GM12878 (cell line): Measurements from ENCODE around the gene SHC1. TPM values are rescaled to one million over a fixed set of nuclear protein-coding genes. Genes with fewer than 3 reads are reported as not detected.

Experiments
- CHD4 ChIP-seq: fragments of 200-600 bp; sonication (generic); IDR thresholded peaks from 2 replicates; pipeline ENCODE4 v1.6.1; 2016; ENCODE audit warnings: mild to moderate bottlenecking
- LARP7 ChIP-seq: fragments of 450-650 bp; IDR thresholded peaks from 2 replicates; pipeline ENCODE4 v1.6.1; 2017; ENCODE audit warnings: mild to moderate bottlenecking
- RB1 ChIP-seq: fragments of 450-650 bp; formaldehyde crosslinking; IDR thresholded peaks from 2 replicates; pipeline ENCODE4 v1.6.1; 2017; ENCODE audit warnings: mild to moderate bottlenecking, borderline replicate concordance
- RELA ChIP-seq: fragments of 450-650 bp; IDR thresholded peaks from 2 replicates; pipeline ENCODE4 v1.8.0; 2014; ENCODE audit warnings: borderline replicate concordance; ENCODE audit not compliant: partially characterized antibody
- REST ChIP-seq: IDR thresholded peaks from 2 replicates; pipeline ENCODE4 v1.6.1; 2012; ENCODE audit warnings: mild to moderate bottlenecking, low read depth, low read length
- RUNX3 ChIP-seq: IDR thresholded peaks from 2 replicates; pipeline ENCODE4 v1.6.1; 2012; ENCODE audit warnings: low read length, inconsistent platforms
- SP1 ChIP-seq: IDR thresholded peaks from one replicate; pipeline ENCODE4 v1.6.1; 2011; ENCODE audit warnings: low read depth, low read length
- STAT1 ChIP-seq: fragments of 450-650 bp; conservative IDR thresholded peaks from 2 replicates; pipeline ENCODE4 v1.6.1; 2014; ENCODE audit warnings: antibody characterized with exemption, mild to moderate bottlenecking
- SUPT20H ChIP-seq: IDR thresholded peaks from 2 replicates; pipeline ENCODE4 v1.6.1; 2011; ENCODE audit warnings: low read depth, mild to moderate bottlenecking, low read length, moderate library complexity, borderline replicate concordance; ENCODE audit not compliant: control insufficient read depth
- TCF7 ChIP-seq: IDR thresholded peaks from 2 replicates; pipeline ENCODE4 v1.6.1; 2014; ENCODE audit warnings: antibody characterized with exemption, borderline replicate concordance
- USF2 ChIP-seq: IDR thresholded peaks from 2 replicates; pipeline ENCODE4 v1.6.1; 2011; ENCODE audit warnings: low read depth, low read length, improper control_type of control experiment, borderline replicate concordance
- YBX1 ChIP-seq: fragments of 450-650 bp; IDR thresholded peaks from 2 replicates; pipeline ENCODE4 v1.6.1; 2016; ENCODE audit warnings: antibody characterized with exemption
- ZNF207 ChIP-seq: fragments of 450-650 bp; IDR thresholded peaks from 2 replicates; pipeline ENCODE4 v1.6.1; 2014; ENCODE audit warnings: antibody characterized with exemption, mild to moderate bottlenecking, borderline replicate concordance
- ZNF687 ChIP-seq: fragments of 450-650 bp; IDR thresholded peaks from 2 replicates; pipeline ENCODE4 v1.6.1; 2017; ENCODE audit warnings: mild to moderate bottlenecking, moderate library complexity
- polyA plus RNA-seq, 11 experiments: library from polyadenylated mRNA; depleted of rRNA in 4 of 11; unstranded in 6 of 11; stranded (reverse) in 5 of 11; fragments of >200 nt; fragmentation: Nextera tagmentation in 4 of 11; fragmentation: Illumina TruSeq in 1 of 11; extraction: Ambion mirVana in 4 of 11; extraction: Trizol in 1 of 11; gene quantifications; 1 replicate in 1 of 11; 2 replicates in 10 of 11; pipeline versions ENCODE4 v1.2.1 to v1.2.3, GENCODE V29; 2011 to 2016; ENCODE audit warnings: inconsistent platforms in 2 of 11, missing spikeins in 2 of 11, low read depth in 1 of 11
- total RNA-seq, 4 experiments: library from RNA; depleted of rRNA in 3 of 4; stranded (reverse); fragments of >200 nt in 3 of 4; fragmentation: Illumina TruSeq in 1 of 4; extraction: Trizol in 1 of 4; gene quantifications; 2 replicates each; pipeline versions ENCODE4 v1.2.1 to v1.2.3, GENCODE V29; 2013 to 2021

Gene SHC1
- total and polyA plus RNA-seq, 10 of the 15 experiments (the other 5 are each of a cell fraction or from before 2014, with no cell fraction given), result 2.6 to 49.3 (median 25.2) TPM

GRCh38 chr1:154999571-155000410 is 29.2 kb upstream of the SHC1 start (continued):
- TF ChIP-seq USF2 (peak; percentile 2; the same call in 1 of the 2 replicates), RUNX3 (no peak), CHD4 (no peak), ZNF687 (peak; percentile 30; the same call in 1 of the 2 replicates), SP1 (peak; percentile 79), YBX1 (no peak), RELA (no peak), TCF7 (no peak), REST (no peak), LARP7 (no peak), ZNF207 (no peak), STAT1 (no peak), SUPT20H (no peak), RB1 (no peak)
